Tibial artery (tissue), 4 donors: Measurements from ENCODE around the gene DDX31.

Experiments
- DNase-seq, 2 donors: peaks; one replicate each; pipeline ENCODE4 v3.0.0-alpha.2; 2019
- H3K27ac ChIP-seq, 2 donors: fragments of 200-600 bp; sonication (generic) in 1 of 2; 1 replicate in 1 of 2; 2 replicates in 1 of 2; pipeline ENCODE4 v1.5.1; 2018 to 2019; ENCODE audit warnings: mild to moderate bottlenecking in 1 of 2
- H3K27me3 ChIP-seq, 2 donors: fragments of 200-600 bp; sonication (generic) in 1 of 2; one replicate each; pipeline versions ENCODE4 v1.5.1 to v1.6.0; 2016 to 2019
- H3K36me3 ChIP-seq, 3 donors: fragments of 200-600 bp; sonication (generic) in 2 of 3; one replicate each; pipeline ENCODE4 v1.5.1; 2016 to 2019; ENCODE audit warnings: mild to moderate bottlenecking in 2 of 3
- H3K4me1 ChIP-seq, 4 donors: fragments of 200-600 bp; sonication (generic) in 2 of 4; 1 replicate in 3 of 4; 2 replicates in 1 of 4; pipeline ENCODE4 v1.5.1; 2016 to 2019
- H3K4me3 ChIP-seq, 2 donors: fragments of 200-600 bp; sonication (generic) in 1 of 2; 1 replicate in 1 of 2; 2 replicates in 1 of 2; pipeline ENCODE4 v1.5.1; 2018 to 2019; ENCODE audit warnings: mild to moderate bottlenecking in 2 of 2
- H3K9me3 ChIP-seq, 3 donors: fragments of 200-600 bp; sonication (generic) in 1 of 3; one replicate each; pipeline ENCODE4 v1.5.1; 2016 to 2019
- intact Hi-C: fragments of 100-400 bp; cut with DNase I; formaldehyde crosslinking; loops from one replicate; pipeline ENCODE4 v1.15.0; 2023; ENCODE audit warnings: low total_unique reads
- TF ChIP-seq, protein P1 (sequence below), 2 experiments: fragments of 200-600 bp in 1 of 2; fragments of 450-650 bp in 1 of 2; IDR thresholded peaks; one replicate each; pipeline ENCODE4 v1.5.1; 2017 to 2019; ENCODE audit warnings: antibody characterized with exemption in 2 of 2, mild to moderate bottlenecking in 1 of 2, moderate library complexity in 1 of 2

DDX31 gene

DNA sequence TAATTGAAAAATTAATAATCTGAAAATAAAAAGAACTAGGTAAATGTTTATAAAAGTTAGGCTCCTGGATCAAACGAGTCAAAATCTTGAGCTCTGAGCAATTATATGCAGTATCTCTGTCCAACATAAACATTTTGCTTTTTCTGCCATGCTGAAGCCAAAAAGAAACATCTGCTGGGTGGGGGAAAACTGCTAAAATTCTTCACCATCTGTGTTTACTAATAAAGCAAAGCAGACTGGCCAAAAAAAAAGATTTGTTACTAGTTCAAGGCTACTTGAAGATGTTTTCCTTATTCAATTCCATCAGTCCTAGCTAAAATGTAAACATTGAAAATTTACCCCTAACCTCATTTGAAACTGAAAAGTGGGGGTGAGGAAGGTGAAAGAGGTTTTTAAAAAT is 30.2 kb upstream of the DDX31 start:
- TF ChIP-seq, protein P1, sequence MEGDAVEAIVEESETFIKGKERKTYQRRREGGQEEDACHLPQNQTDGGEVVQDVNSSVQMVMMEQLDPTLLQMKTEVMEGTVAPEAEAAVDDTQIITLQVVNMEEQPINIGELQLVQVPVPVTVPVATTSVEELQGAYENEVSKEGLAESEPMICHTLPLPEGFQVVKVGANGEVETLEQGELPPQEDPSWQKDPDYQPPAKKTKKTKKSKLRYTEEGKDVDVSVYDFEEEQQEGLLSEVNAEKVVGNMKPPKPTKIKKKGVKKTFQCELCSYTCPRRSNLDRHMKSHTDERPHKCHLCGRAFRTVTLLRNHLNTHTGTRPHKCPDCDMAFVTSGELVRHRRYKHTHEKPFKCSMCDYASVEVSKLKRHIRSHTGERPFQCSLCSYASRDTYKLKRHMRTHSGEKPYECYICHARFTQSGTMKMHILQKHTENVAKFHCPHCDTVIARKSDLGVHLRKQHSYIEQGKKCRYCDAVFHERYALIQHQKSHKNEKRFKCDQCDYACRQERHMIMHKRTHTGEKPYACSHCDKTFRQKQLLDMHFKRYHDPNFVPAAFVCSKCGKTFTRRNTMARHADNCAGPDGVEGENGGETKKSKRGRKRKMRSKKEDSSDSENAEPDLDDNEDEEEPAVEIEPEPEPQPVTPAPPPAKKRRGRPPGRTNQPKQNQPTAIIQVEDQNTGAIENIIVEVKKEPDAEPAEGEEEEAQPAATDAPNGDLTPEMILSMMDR (IDR thresholded peaks at IDR 0.05): no peak
- H3K36me3 ChIP-seq: no peaks in the 10 kb centered on the region
- no peaks in the 10 kb centered on the region for H3K4me1 ChIP-seq
- H3K27me3 ChIP-seq: no peaks in the 10 kb centered on the region
- no peak overlapping the region for H3K27ac ChIP-seq
- intact Hi-C loops: no loop called here
- peaks cover 3 to 11% (median 9%) of the 10 kb centered on the region in 3 donors for H3K9me3 ChIP-seq
- DNase-seq: no peak
- H3K4me3 ChIP-seq: no peak overlapping the region

DNA sequence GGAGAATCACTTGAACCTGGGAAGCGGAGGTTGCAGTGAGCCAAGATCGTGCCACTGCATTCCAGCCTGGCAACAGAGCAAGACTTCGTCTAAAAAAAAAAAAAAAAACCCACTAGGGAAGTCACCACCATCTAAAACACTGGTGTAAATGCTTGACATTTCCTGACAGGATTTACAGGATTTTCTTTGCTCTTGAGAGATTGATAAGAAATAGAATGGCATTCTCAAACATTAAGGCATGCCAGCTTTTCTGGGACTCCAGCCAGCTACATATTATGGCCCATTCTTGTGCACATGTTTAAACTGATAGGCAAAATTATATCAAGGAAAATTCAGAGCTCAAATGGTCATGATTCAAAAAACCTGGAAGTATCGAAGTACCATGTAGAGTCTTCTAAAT is 29.2 kb upstream of the DDX31 start:
- DNase-seq: no peak
- TF ChIP-seq, protein P1 (IDR thresholded peaks at IDR 0.05): no peak
- Histone ChIP-seq H3K4me1 (no peaks in the 10 kb centered on the region), H3K27ac (no peak overlapping the region), H3K4me3 (no peak overlapping the region), H3K27me3 (no peaks in the 10 kb centered on the region), H3K36me3 (no peaks in the 10 kb centered on the region), H3K9me3 (peaks cover 3 to 11% (median 9%) of the 10 kb centered on the region in 3 donors)
- intact Hi-C loops: no loop called here

DNA sequence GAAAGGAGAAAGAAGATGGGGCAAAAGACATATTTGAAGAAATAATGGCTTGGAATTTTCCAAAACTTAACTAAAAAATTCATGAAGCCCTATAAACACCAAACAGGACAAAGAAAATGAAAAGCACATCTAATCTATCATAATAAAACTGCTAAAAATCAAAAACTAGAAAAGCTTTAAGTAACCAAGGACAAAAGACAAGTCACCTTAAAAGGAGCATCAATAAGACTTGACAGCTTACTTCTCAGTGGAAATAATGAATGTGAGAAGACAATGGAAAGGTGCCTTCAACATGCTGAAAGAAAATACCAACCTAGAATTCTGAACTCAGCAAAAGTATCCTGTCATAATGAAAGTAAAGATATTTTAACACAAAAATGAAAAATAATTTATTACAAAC is 27.4 kb upstream of the DDX31 start:
- Histone ChIP-seq H3K36me3 (peaks cover 0 to 5% (median 0%) of the 10 kb centered on the region in 3 donors), H3K9me3 (peaks cover 3 to 11% (median 9%) of the 10 kb centered on the region in 3 donors), H3K27ac (no peak overlapping the region), H3K4me3 (no peak overlapping the region), H3K4me1 (no peaks in the 10 kb centered on the region), H3K27me3 (no peaks in the 10 kb centered on the region)
- no peak for DNase-seq
- TF ChIP-seq, protein P1 (IDR thresholded peaks at IDR 0.05): no peak
- intact Hi-C loops: no loop called here

DNA sequence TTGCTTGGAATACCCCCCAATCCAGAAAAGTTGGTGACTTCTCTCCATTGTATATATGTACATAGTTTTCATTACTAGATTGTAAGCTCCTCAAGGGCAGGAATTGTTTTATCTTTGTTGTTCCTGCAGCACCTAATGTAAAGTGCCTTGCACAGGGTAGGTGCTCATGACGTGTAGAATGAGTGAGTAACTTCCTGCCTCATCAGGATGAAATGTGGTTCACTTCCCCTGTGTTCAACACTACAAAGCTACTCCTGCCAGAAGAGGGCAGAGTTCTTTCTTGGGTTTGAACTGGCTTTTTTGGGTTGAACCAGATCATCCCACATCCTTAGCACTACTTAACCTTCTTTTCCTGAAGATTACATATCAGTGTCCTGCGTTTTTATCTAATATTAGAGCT is 24.4 kb upstream of the DDX31 start:
- intact Hi-C loops: no loop called here
- H3K4me1 ChIP-seq: no peaks in the 10 kb centered on the region
- H3K4me3 ChIP-seq: no peak overlapping the region
- H3K27me3 ChIP-seq: no peaks in the 10 kb centered on the region
- TF ChIP-seq, protein P1 (IDR thresholded peaks at IDR 0.05): no peak
- DNase-seq: no peak
- peaks cover 3 to 11% (median 9%) of the 10 kb centered on the region in 3 donors for H3K9me3 ChIP-seq
- peaks cover 9 to 34% (median 21%) of the 10 kb centered on the region in 3 donors for H3K36me3 ChIP-seq
- H3K27ac ChIP-seq: no peak overlapping the region

DNA sequence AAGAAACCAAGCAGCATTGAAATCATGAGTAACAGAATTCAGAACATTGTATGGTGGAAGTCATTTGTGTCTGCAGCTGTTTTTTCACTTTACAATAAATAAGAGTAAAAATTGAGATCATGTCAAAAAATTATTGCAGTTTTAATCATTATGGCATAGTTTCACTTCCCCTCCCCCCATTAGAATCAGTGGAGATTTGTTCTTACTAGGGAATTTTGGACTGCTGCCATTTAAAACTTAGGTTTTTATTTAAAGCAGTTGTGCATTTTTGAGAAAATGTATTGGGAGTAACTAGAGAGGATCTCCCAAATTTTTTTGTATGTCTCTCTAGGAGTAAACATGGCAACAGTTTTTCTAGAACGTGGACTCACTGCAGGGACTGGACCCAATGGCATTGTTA is 20.9 kb upstream of the DDX31 start:
- H3K27ac ChIP-seq: no peak overlapping the region
- H3K9me3 ChIP-seq: no peaks in the 10 kb centered on the region
- no peaks in the 10 kb centered on the region for H3K27me3 ChIP-seq
- H3K4me3 ChIP-seq: no peak overlapping the region
- no peaks in the 10 kb centered on the region for H3K4me1 ChIP-seq
- no peak for DNase-seq
- peaks cover 36 to 68% (median 54%) of the 10 kb centered on the region in 3 donors for H3K36me3 ChIP-seq
- TF ChIP-seq, protein P1 (IDR thresholded peaks at IDR 0.05): no peak
- intact Hi-C loops: no loop called here

DNA sequence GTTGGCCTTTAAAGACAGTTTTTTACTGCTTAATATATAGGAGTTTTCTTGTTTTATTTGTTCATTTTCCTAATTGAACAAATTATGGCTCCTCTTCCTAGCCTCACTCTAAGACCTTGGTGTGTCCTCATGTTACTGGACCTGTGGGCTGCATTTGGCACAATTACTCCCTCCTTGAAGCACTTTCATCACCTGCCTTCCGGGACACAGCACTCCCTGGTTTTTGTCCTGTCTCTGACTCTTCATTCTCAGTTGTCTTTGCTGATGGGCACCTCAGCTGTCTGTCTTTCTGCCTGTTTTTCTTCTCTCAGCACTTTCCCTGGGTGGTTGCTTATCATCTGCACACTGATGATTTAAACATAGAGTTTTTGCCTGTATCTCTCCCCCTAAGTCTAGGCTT is 14.1 kb upstream of the DDX31 start:
- intact Hi-C loops: no loop called here
- H3K4me1 ChIP-seq: no peaks in the 10 kb centered on the region

More for the DNA sequence above, 14.1 kb upstream of the DDX31 start:
- no peaks in the 10 kb centered on the region for H3K9me3 ChIP-seq
- no peak overlapping the region for H3K4me3 ChIP-seq
- TF ChIP-seq, protein P1 (IDR thresholded peaks at IDR 0.05): no peak
- peaks cover 61 to 82% (median 69%) of the 10 kb centered on the region in 3 donors for H3K36me3 ChIP-seq
- no peak for DNase-seq
- H3K27ac ChIP-seq: no peak overlapping the region
- H3K27me3 ChIP-seq: no peaks in the 10 kb centered on the region
